Measurements from ENCODE around the gene RALGPS2. TPM values are rescaled to one million over a fixed set of nuclear protein-coding genes. Genes with fewer than 3 reads are reported as not detected.

RALGPS2 gene
- total and polyA plus RNA-seq, 2 of the 8 experiments (the other 6 are each of a cell fraction or from before 2014, with no cell fraction given), result 6.7 to 38.0 TPM

DNA sequence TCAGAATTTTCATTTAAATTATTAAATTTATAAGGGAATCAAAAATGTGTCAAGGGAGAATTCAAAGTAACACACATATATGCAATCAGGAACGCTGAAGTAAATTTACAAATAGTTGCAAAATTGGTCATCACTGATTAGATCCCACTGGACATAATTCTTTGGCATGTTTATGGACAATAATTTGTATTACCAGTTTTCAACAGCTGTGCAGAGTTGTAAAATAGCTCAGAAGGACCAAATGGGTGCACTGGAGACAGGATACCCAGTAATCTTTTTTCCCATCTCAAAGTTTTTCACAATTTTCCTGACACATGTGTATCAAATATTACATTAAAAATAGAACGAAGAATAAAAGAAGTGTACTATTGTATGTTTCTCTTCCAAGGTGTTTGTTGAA is 149.9 kb downstream of the RALGPS2 start (continued):
- TF ChIP-seq ASH2L (IDR thresholded peaks at IDR 0.05; ENCODE audit: low read length), result no peak
- no peak for TF ChIP-seq TBP (IDR thresholded peaks at IDR 0.05; ENCODE audit: low read depth, low read length)
- TF ChIP-seq MAFK (IDR thresholded peaks at IDR 0.05; ENCODE audit: low read depth, low read length), result no peak
- no peak for TF ChIP-seq CREB1 (IDR thresholded peaks at IDR 0.05)
- TF ChIP-seq NANOG (IDR thresholded peaks at IDR 0.05; ENCODE audit: insufficient read depth, low read depth, low read length, poor library complexity, severe bottlenecking), result no peak
- TF ChIP-seq, protein P1, sequence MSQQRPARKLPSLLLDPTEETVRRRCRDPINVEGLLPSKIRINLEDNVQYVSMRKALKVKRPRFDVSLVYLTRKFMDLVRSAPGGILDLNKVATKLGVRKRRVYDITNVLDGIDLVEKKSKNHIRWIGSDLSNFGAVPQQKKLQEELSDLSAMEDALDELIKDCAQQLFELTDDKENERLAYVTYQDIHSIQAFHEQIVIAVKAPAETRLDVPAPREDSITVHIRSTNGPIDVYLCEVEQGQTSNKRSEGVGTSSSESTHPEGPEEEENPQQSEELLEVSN (IDR thresholded peaks at IDR 0.05), result no peak
- TF ChIP-seq BACH1 (IDR thresholded peaks at IDR 0.05; ENCODE audit: low read length), result no peak
